LNCaP clone FGC (cell line): ENCODE measurements around the gene TSPAN4.

ENCODE experiments used
- DNase-seq: peaks from one replicate; pipeline ENCODE4 v3.0.0-alpha.2; 2011; ENCODE audit warnings: low read depth
- H3K4me3 ChIP-seq: 2 replicates; pipeline ENCODE4 v1.5.1; 2011; ENCODE audit warnings: mild to moderate bottlenecking, low read depth, low read length, control low read depth
- TF ChIP-seq, protein P1 (sequence below): IDR thresholded peaks from 2 replicates; pipeline ENCODE4 v1.5.1; 2012; ENCODE audit warnings: mild to moderate bottlenecking; ENCODE audit not compliant: control insufficient read depth, insufficient read depth; ENCODE audit errors: extremely low read depth

TSPAN4 gene

GRCh38 chr11:802018-802617 lies 40.5 kb upstream of the TSPAN4 start:
- no peak overlapping the region for H3K4me3 ChIP-seq
- TF ChIP-seq, protein P1, sequence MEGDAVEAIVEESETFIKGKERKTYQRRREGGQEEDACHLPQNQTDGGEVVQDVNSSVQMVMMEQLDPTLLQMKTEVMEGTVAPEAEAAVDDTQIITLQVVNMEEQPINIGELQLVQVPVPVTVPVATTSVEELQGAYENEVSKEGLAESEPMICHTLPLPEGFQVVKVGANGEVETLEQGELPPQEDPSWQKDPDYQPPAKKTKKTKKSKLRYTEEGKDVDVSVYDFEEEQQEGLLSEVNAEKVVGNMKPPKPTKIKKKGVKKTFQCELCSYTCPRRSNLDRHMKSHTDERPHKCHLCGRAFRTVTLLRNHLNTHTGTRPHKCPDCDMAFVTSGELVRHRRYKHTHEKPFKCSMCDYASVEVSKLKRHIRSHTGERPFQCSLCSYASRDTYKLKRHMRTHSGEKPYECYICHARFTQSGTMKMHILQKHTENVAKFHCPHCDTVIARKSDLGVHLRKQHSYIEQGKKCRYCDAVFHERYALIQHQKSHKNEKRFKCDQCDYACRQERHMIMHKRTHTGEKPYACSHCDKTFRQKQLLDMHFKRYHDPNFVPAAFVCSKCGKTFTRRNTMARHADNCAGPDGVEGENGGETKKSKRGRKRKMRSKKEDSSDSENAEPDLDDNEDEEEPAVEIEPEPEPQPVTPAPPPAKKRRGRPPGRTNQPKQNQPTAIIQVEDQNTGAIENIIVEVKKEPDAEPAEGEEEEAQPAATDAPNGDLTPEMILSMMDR, result no peak
- DNase-seq, result no peak

DNA sequence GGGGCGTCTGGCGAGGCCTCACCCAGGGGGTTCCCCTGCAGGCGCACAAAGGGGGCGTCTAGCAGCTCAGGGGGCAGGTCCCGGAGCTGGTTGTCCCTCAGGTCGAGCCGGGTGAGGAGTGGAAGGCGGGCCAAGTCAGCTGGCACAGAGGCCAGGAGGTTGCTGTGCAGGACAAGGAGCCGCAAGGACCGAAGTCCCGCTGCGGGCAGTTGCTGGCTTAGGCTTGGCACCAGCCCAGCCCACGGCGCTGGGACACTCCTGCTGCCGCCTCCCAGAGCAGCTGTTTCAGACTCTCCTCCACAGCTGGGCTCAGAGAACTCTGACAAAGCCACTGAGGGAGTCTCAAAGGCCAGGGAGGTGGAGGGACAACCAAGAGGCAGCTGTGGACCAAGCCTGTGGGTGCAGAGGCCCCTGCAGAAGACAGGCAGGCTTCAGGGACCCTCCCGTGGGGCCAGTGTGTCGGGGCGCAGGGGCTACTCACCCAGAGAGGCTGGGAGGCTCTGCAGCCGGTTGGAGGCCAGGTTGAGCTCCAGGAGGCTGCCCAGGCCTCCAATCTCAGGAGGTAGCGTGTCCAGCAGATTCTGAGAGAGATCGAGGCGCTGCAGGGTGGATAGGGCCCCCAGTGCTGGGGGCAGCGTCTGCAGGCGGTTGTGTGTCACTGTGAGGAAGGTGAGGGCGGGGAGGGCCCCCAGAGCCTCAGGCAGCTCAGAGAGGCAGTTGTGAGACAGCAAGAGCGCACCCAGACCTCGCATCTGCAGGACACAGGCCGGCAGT lies 39.8 kb upstream of the TSPAN4 start:
- H3K4me3 ChIP-seq, result no peak overlapping the region
- DNase-seq, result no peak
- TF ChIP-seq, protein P1, result no peak

- no peak for DNase-seq
- TF ChIP-seq, protein P1, result no peak
- no peak overlapping the region for H3K4me3 ChIP-seq
These were observed 39.2 kb upstream of the TSPAN4 start for GRCh38 chr11:803467-803742.

- no peak for DNase-seq
- peak overlapping the region; percentile 74 for H3K4me3 ChIP-seq
- TF ChIP-seq, protein P1, result no peak
These were observed 38.7 kb upstream of the TSPAN4 start for GRCh38 chr11:803770-804598.

- peak overlapping the region; percentile 74 for H3K4me3 ChIP-seq
- DNase-seq, result no peak
- TF ChIP-seq, protein P1, result no peak
These were observed 38.1 kb upstream of the TSPAN4 start for GRCh38 chr11:804599-804964.

DNA sequence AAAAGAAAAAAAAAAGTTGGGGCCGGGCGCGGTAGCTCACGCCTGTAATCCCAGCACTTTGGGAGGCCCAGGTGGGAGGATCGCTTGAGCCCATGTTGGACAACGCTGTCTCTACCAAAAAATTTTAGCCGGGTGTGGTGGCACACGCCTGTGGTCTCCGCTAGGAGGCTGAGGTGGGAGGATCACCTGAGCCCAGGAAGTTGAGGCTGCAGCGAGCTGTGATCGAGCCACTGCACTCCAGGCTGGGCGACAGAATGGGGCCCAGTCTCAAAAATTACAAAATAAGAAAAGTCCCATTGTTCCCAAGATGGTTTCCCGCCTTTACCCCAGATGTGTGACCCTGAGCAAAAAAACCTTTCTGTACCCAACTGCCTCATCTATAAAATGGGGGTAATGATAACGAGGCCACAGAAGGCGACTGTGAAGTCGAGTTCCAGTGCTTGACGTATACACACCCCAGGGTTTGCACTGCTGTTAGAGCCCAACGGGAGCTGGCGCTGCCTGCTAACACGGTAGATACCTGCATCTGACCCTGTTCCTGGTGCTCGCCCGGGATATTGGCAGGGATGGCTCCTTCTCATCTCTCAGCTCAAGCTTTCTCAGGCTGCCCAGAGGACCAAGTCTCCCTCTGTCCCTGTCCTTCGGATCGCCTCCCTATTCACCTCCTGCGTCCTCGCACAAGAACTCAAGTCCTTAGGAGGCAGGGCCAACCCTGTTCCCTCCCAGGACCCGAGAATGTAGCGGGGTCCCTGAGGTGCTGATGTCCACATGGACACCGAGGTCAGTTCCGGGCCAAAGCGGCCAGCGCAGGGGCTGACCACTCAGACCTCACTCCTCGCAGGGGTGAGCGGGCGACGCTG lies 34.0 kb upstream of the TSPAN4 start:
- TF ChIP-seq, protein P1, result no peak
- no peak for DNase-seq
- peak overlapping the region; percentile 95 for H3K4me3 ChIP-seq
